HG03558 (cell line): ENCODE results near the gene C1orf105.

Experiments used
- ATAC-seq: cut with Tn5 transposase; IDR thresholded peaks from one replicate; pipeline ENCODE4 v1.9.1; 2021; ENCODE audit warnings: moderate number of reproducible peaks; ENCODE audit not compliant: unreplicated experiment; ENCODE audit errors: extremely low read depth

C1orf105 gene

DNA sequence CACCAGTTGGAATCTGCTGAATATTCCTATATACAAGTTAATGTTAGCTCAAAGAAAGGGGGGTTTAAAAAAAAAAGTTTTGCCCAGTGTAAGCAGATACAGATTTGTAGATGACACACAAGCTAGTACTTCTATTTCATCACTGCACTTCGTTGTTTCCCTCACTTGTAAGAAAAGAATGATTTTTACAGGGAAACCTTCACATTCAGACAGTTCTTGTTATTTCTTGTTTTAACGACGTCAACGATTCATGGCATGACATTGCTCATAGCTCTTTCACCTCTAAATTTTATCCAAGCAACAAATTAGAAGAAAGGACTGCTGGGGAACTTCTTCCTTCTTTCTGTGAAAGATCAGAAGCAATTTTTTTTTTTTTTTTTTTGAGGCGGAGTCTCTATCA lies 25.7 kb upstream of the C1orf105 start:
- ATAC-seq = no peak

DNA sequence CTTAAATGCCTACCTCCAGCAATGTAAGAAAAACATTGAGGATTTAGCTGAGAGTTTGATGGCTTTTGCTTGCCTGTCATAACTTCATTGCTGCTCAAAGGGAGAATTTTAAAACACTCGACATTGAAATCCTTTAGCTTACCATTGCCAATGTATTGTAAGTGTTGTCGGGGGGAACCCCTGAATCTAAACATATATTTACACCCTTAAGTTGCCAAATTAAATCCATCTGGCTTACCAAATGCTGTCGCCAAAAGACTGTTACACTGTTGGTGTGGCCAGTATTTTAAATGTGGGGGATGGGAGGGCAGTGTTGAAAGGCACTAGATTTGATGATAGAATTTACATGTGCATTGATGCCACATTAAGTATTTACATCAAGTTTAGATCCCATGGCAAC lies 24.9 kb upstream of the C1orf105 start:
- ATAC-seq = no peak

DNA sequence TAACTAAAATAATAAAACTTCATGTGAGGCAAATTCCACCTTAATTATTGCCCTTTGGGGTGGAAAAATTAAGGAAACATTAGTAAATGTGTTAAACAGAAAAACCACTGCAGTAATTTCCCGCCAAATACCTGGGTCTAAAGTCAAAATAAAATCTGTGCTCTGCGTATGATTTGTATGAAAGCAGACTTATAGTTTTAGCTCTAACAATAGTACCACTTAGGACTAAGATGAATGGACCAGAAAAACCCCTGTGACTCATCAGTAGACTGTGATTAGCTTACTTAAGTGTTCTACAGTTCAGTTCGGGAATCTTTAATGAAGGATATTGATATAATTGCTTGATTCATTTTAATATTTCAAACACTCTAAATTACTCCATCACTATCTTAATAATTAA lies 23.3 kb upstream of the C1orf105 start:
- ATAC-seq = no peak

DNA sequence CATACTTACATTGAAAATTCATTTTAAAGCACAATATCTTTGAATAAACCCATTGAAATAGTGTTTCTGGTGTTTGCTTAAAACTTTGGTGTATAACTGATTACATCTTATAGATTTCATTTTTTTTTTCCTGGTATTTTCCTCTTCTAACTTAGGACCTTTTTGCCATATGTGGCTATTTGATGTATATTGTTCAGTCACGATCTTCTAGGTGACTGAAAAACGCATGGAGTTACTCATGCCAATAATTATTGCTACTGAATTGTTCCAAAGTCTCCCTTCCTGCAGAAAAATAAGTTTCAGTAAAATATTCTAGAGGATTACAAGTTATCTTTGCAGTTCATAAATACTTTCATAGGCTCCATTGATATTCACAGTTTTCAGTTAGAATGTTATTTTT lies 22.9 kb upstream of the C1orf105 start:
- no peak for ATAC-seq

DNA sequence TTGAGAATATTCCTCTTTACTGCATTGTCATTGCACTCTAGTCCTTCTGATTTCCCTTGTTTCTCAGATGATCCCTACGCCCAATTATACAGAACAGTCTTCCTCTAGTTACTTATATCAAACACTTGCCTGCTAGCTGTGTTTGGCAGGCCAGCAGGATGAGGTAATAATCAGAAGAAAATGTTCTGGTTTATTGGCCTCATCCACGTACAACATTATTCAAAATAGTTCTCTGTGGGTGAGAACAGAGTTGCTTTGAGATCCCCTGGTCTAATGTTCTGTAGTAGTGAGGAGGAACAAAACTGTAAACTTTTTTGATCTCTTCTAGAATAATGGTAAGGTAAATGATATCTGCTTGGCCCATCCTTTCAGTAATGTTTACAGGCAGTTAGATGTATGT lies 22.3 kb upstream of the C1orf105 start:
- ATAC-seq = no peak

DNA sequence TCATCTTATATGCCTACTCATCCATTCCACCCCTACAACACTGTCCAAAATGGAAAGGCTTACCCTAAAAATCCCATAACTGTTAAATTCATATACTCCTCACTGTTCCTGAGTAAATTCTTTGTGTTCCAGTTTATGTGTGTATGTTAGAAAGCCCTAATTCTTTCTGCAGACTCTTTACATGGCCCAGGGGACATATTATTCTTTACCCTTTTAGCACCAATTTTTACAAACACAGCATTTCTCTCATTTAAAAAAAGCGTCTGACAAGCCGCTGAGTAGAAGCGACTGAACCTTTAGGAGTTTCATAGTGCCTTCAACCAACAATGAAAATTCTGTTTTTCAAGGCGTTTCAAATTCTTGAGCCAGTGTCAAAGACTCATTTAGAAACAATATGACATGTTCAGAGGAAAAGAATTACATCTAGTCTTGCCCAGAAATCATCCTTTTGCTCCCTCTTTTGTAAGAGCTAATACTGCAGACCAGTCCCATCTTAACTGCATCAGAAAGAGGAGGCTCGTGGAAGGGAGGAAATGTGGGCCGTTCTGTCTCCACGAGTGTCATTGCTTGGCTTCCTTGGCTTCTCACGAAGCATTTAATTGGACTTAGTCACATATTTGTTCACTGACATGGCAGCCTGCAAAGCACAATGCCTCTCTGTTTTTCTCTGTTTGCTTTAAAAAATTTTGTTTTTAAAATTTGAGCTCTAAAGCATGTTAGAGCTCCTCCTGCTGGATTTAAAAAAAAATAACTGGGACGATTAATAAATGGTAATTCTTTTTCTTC lies 21.3 kb upstream of the C1orf105 start:
- no peak for ATAC-seq

DNA sequence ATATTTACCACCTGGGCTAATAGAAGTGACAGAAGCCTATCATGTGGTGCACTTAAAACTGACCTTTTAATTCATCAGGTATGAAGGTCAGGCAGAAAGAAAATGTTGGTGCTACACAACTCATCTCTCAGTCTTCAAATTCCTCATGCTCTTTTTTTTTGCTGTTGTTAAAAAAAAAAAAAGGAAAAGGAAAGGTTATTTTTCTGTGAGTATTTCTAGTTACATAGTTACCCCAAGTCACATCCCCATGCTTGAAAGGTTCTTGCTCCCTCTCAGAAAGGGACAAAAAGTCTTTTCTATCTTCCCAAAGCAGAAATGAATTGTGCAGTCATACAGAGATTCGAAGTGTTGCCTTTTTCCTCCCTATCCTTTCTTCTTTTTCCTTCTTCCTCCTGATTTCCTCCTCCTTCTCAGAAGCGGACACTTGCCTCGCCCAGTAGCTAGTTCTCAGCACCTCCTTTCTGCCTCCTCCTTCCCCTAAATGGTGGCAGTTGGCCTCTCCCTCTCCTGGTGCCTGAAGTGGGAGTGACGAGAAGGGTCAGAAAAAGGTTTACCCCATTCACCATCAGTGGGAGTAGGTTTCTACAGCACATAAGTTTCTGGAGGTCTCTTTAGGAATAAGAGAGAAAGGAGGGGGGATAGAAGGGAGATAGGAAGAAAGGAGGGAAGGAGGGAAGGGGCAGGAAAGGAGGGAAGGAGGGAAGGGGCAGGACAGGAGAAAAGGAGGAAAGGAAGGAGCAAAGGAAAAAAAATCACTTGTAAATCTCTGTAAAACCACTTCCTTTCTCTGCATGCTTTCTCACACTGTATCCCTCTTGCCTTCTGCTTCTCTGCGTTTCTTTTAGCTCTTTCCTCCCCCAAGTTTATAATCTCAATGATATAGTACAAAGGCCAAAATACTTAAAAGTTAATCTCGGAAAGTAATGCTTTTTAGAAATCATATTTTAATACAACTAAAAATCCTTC lies 20.4 kb upstream of the C1orf105 start:
- ATAC-seq = no peak

DNA sequence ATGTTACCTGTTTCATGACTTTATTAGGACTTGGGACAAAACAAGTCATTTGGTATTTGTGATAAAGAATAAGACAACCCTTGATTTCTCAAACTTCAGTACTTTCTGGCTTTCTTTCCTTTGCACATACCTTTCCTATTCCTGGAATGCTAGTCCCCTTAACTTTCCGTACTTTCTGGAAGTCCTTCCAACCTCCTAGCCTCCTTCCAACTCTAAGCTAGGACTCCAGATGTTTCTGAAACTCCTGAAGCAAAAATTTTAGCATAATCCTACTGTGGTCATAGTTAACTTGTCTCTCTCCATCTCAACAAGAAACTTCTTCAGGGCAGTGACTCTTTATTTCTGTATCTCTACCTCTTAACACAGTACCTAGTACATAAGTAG lies 19.8 kb upstream of the C1orf105 start:
- no peak for ATAC-seq

DNA sequence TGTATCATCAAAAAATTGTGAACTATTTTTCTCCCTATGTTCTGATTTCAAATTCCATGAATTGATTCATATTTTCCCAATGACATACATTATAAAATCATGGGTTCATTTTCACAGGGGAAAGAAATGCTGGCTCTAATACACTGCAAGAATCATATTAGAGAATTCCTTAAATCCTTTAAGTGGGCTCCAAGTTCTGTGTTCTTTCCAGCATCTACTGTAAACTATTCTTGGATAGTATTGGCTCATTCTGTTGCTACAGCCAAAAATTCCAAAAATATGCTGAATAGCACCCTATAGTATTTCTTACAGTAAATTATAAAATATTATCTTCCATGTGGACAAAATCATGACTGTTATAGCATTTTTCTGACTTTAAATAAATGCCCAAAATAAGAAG lies 19.0 kb upstream of the C1orf105 start:
- no peak for ATAC-seq

DNA sequence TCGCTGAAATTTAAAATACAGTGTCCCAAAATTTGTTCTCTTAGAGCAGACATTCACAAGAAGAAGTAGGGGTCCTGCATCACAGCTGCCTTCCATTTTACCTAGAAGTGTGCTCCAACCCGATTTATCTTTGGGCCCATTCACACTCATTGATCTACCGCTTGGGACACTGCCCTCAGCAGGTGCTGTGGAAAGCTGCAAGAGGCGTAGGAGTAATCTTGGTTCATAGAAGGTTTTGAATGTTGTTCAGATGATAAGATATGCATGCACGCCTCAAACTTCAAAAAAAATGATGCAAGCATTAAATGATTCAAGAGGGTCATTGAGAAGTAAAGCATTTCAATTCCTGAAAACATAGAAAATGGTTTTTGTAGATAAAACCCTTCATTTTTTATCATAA lies 18.6 kb upstream of the C1orf105 start:
- ATAC-seq = no peak

DNA sequence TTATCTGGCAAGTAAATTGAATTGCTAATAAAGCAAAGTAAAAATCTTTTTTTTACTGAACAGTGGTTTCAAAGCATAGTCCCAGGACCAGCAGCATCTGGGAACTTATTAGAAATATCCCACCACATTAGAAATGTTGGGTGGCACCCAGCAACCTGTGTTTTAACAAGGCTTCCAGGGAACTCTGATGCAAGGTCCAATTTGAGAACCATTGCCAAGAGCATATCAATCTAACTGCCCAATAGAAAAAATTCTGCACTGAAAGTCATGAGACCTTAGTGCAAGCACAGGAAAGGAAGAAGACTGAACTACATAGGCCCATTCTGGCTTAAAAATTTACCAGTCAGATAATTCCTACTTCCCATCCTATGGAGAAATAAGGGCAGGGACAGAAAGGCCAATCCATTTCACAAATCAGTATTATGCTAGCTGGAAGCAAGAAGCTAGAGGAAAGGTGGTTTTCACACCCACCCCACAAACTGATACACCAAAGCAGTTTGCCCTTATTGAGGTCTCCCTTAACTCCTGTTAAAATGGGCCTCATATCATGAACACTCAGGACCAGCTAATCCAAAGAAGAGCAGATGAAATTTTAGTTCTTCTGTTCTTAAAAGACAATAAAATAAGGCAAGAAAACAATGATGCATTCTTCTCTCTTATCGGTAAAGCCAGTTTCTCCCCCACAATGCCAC lies 17.5 kb upstream of the C1orf105 start:
- ATAC-seq = no peak

DNA sequence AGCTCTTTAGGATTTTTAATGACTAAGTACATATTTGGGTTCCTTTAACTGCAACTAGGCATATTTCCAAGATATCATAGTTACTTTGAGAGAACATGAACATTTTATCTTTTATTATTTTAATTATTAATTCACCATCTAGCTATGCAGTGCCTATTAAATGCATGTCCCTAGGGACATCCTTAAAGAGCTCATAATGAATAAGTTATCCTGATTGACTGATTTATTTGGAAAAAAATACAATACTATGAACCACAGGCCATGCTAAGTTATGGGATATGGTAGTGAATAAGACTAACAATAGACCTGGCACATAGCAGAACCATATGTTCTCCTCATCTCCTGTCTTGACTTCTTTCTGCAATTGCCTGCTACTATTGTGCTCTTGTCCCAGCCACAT lies 16.4 kb upstream of the C1orf105 start:
- ATAC-seq = no peak

DNA sequence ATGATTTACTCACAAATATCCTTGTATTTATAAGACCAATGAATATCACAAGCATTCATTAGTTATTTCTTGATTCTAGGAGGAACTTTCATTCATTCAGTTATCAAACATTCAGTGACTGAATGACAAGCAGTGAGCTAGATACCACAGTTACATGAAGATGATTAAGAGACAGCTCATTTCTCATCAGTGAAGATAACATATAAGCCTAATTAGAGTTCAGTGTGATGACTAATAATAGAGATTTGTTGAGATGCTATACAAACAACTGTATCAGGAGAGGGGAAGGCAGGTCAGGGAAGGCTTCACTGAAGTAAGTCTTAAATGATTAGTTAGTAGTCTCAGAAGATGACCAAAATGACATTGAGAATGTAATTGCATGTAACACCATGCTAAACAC lies 14.6 kb upstream of the C1orf105 start:
- ATAC-seq = no peak

DNA sequence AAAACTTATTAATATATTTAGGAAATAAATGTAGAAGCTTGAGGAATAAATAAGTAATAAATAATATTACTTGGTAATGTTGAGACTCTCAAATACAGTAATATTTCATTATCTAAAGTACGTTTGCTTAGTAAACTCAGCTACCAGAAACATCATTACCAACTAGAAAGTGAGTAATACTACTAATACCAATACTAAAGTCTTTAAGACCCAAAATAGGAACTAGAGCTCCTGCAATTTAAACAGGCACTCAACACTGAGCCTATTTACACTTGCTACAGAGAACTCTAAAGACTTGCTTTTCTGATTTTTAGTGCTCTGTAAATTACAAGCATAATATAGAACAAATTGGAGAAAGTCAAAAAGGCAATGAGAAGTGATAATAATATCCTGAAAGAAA lies 13.5 kb upstream of the C1orf105 start:
- ATAC-seq = no peak

DNA sequence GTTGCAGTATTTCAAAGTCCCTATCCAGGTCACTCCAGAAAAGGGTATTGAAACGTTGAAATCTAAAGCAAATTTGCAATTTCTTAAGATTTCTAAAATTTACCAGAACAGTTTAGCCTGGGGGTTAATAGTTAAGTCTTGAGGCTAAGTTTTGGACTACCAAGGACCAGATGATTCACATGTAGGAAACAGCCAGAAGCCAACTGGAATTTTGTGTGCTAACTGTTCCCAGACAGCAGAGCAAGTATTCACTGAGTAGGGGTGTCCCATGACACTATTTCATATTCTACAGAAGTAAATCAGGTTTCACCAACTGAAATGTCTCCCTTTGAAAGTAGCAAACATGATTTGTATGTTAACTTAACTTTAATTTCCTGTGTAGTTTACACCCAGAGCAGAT lies 11.5 kb upstream of the C1orf105 start:
- ATAC-seq = no peak

DNA sequence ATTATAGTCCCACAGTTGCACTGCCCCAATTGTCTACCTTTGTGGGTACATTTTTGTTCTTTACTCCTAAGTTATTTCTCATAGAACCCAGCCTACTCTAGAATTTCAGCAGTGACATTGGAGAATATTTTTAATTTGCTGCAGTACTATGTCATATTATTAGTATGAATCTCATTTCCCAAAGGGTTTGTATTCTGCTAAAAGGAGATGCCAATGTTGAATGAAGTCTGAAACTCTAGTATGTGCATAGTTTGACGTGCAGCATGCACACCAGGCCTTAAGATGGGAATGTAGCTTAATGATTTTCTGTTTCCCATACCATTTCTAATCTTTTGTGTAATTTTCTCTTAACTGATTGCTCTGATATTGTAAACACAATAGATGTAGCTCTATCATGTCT lies 10.5 kb upstream of the C1orf105 start:
- ATAC-seq = no peak

DNA sequence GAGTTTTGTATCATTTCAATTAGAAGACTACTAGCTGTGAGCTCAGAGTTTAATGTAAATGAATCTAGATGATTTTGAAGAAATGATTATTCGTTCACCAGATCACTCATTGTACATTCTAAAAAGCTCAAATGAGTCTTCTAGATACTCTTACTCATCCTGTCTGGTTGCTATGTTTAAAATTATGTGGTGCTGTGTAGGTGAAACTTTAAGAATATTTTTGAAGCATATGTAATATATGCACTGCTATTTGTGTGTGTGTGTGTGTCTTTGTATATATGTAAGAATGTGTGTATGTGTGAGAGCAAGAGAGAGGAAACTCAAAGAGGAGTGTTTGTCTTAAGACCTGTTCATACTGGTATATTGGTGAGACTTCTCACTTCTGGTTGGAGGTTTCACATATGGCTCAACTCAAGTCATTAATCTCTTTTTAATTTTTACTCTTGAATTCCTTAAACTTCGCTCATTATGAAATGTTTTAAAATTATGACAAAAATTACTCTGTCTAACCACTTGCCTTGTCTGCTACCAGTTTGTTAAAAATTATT lies 8.6 kb upstream of the C1orf105 start:
- no peak for ATAC-seq

DNA sequence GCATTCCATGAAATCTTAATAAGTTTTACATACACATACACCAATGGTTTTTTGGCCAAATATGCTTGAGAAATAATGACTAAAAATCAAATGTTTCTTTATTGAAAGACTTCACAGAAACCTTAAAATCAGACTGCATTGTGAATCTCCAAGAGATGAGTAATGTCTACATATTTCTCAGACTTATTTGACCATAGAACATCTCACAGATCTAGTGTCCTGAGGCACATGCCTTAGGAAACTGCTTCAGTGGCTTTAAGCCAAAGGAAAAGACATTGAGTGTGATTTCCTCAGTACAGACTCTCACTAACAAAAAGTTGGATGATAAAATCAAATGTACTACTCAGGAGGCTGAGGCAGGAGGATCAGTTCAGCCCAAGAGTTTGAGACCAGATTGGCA lies 6.2 kb upstream of the C1orf105 start:
- ATAC-seq = no peak

DNA sequence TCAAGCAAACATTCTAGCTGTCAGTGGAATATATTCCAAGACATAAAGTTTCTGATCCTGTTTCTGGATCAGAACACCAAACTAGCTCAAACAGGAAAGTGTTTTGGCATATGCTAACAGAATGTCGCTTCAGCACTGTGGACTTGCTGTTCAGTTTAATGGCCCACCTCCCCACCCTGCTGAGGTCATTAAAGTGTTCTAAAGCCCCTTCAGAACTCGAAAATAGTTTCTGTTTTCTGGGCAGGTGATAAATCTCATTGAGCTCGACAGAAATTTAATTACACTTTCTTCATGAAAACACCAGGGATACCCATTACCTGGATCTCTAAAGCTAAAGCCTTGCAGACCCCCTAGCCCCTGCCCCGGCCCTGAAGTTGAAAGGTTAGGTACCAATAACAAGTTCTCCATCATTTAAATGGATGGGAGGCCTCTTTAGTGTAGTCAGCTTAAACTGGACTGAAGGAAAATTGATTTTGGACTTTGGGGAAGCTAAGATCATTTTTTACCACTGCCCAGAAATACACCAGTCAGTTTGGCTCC lies 3.9 kb upstream of the C1orf105 start:
- ATAC-seq = no peak

DNA sequence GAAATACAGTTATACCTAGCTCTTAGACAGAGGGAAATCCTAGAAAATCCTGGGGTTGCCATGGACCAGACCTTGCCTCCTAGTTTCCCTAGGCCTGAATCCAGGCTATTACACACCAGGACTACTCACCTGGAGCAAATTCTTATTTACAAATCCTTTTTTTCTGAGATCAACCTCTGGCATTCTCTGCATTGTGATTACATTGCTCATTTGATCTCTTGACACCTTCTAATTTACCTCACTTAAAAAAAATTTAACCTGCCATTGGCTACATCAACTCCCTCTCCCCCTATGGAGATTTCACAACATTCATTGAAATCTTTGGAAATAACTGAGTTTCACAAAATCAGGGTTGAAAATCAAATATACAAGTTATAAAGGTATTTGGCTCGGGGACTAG lies 2.9 kb upstream of the C1orf105 start:
- no peak for ATAC-seq
